Immature natural killer cell (primary cell): ENCODE data around the gene EPHA3. TPM values are rescaled to one million over a fixed set of nuclear protein-coding genes. Genes with fewer than 3 reads are reported as not detected.

Experiments
- DNase-seq, 3 donors: peaks; one replicate each; pipeline ENCODE4 v3.0.0; 2022; ENCODE audit warnings: mixed read lengths in 1 of 3
- H3K27ac Mint-ChIP-seq, 6 donors: one replicate each; pipeline ENCODE4 v1.8.0; 2020; ENCODE audit warnings: mixed read lengths in 6 of 6, mild to moderate bottlenecking in 5 of 6, inconsistent platforms in 4 of 6, moderate library complexity in 3 of 6
- H3K27me3 Mint-ChIP-seq, 3 donors: one replicate each; pipeline ENCODE4 v1.8.0; 2020 to 2021; ENCODE audit warnings: low read depth in 3 of 3, mild to moderate bottlenecking in 3 of 3, mixed read lengths in 3 of 3, moderate library complexity in 3 of 3, inconsistent platforms in 1 of 3
- H3K36me3 Mint-ChIP-seq, 3 donors: one replicate each; pipeline ENCODE4 v1.8.0; 2020; ENCODE audit warnings: mixed read lengths in 3 of 3, inconsistent platforms in 2 of 3, mild to moderate bottlenecking in 2 of 3
- H3K4me1 Mint-ChIP-seq, 2 donors: one replicate each; pipeline ENCODE4 v1.8.0; 2020; ENCODE audit warnings: inconsistent platforms in 2 of 2, mild to moderate bottlenecking in 2 of 2, mixed read lengths in 2 of 2, moderate library complexity in 1 of 2
- H3K4me3 Mint-ChIP-seq, 5 donors: one replicate each; pipeline ENCODE4 v1.8.0; 2020; ENCODE audit warnings: mild to moderate bottlenecking in 5 of 5, mixed read lengths in 5 of 5, inconsistent platforms in 3 of 5, moderate library complexity in 3 of 5
- H3K9me3 Mint-ChIP-seq, 6 donors: one replicate each; pipeline ENCODE4 v1.8.0; 2020; ENCODE audit warnings: mild to moderate bottlenecking in 6 of 6, mixed read lengths in 6 of 6, inconsistent platforms in 4 of 6, moderate library complexity in 3 of 6
- polyA plus RNA-seq, 3 donors: library from polyadenylated mRNA; unstranded; fragments of 300-500 nt; fragmentation: Illumina TruSeq; gene quantifications; one replicate each; pipeline ENCODE4 v1.2.3, GENCODE V29; 2021

Gene EPHA3
- polyA plus RNA-seq, 3 donors from 2014 or later, result not detected

- H3K27ac Mint-ChIP-seq, result no peak overlapping the region
- H3K9me3 Mint-ChIP-seq, result peaks cover 10 to 50% (median 18%) of the 10 kb centered on the region in 6 donors
- no peaks in the 10 kb centered on the region for H3K4me1 Mint-ChIP-seq
- no peaks in the 10 kb centered on the region for H3K36me3 Mint-ChIP-seq
- no peak overlapping the region for H3K4me3 Mint-ChIP-seq
- DNase-seq, result no peak
- H3K27me3 Mint-ChIP-seq, result peaks cover 0 to 2% (median 0%) of the 10 kb centered on the region in 3 donors
These were observed 114.5 kb downstream of the EPHA3 start for GRCh38 chr3:89221924-89222323.

GRCh38 chr3:89223188-89223587 lies 115.8 kb downstream of the EPHA3 start:
- DNase-seq, result no peak
- Mint-ChIP-seq H3K27me3 (peaks cover 0 to 1% (median 0%) of the 10 kb centered on the region in 3 donors), H3K4me3 (no peak overlapping the region), H3K36me3 (no peaks in the 10 kb centered on the region), H3K4me1 (no peaks in the 10 kb centered on the region), H3K27ac (no peak overlapping the region), H3K9me3 (peaks cover 12 to 48% (median 20%) of the 10 kb centered on the region in 6 donors)

DNA sequence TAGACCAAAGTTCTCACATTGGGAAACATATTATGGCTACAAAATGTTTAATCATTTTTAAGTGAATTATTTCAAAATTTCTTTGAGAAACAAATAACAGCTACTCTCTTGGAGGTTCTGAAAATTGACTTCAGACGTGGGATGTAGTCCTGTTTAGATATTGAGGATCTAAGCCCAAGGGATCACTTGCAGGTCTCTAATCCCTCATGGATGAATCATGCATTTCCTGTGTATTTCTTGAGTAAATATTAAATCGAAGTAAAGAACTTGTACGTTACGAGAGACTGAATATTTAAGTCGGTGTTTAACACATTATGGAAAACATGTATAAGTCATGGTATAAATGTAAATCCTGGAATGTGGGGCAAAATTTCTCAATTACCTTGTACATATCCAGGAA lies 119.8 kb downstream of the EPHA3 start:
- DNase-seq, result no peak
- Mint-ChIP-seq H3K36me3 (peaks cover 0 to 5% (median 0%) of the 10 kb centered on the region in 3 donors), H3K4me1 (no peaks in the 10 kb centered on the region), H3K4me3 (no peak overlapping the region), H3K27ac (no peak overlapping the region), H3K9me3 (peaks cover 11 to 33% (median 15%) of the 10 kb centered on the region in 6 donors), H3K27me3 (no peaks in the 10 kb centered on the region)

DNA sequence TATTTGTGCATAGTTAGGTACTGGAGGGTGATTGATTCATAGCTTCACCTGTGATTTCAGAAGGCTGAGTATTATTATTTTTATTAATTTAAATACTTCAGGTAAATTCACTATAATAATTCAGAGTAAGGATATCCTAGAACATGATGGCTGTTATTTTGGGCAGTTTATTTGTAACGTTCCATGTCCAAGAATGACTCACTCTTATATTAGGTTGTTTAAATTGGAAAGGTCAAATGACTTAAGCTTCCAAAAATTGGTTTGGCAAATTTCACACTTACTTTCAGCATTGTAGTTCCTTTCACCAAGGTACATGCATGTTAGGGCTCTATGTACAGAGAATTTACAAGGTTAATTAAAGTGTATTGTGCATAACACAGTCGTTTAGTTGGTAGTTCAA lies 120.2 kb downstream of the EPHA3 start:
- H3K27ac Mint-ChIP-seq, result no peak overlapping the region
- no peaks in the 10 kb centered on the region for H3K27me3 Mint-ChIP-seq
- no peak overlapping the region for H3K4me3 Mint-ChIP-seq
- no peak for DNase-seq
- no peaks in the 10 kb centered on the region for H3K4me1 Mint-ChIP-seq
- H3K36me3 Mint-ChIP-seq, result peaks cover 0 to 6% (median 0%) of the 10 kb centered on the region in 3 donors
- peaks cover 11 to 38% (median 16%) of the 10 kb centered on the region in 6 donors for H3K9me3 Mint-ChIP-seq

DNA sequence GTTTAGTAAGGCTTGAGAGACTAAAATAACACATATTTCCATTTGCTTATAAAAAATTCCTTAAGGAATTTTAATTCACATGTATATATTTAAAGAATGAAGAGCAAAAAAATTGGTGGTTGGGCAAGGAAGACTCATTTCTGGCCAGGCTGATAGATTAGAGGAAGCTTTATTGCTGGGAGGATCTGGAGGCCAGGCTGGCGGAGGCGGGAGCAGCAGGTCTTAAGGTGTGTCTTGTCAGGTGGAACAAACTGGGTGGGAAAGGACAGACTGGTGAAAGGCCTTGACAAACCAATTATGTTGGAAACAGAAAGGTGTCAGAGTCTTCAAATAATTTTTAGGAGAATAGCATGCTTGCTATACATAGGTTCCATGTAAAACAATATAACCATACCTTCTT lies 124.7 kb downstream of the EPHA3 start:
- H3K36me3 Mint-ChIP-seq, result peaks cover 0 to 12% (median 0%) of the 10 kb centered on the region in 3 donors
- H3K9me3 Mint-ChIP-seq, result peaks cover 12 to 39% (median 22%) of the 10 kb centered on the region in 6 donors
- no peak overlapping the region for H3K4me3 Mint-ChIP-seq
- DNase-seq, result no peak
- peaks cover 0 to 2% (median 1%) of the 10 kb centered on the region in 3 donors for H3K27me3 Mint-ChIP-seq
- no peak overlapping the region for H3K27ac Mint-ChIP-seq
- H3K4me1 Mint-ChIP-seq, result no peaks in the 10 kb centered on the region

GRCh38 chr3:89234620-89235019 lies 127.2 kb downstream of the EPHA3 start:
- Mint-ChIP-seq H3K9me3 (peaks cover 11 to 33% (median 22%) of the 10 kb centered on the region in 6 donors), H3K27ac (no peak overlapping the region), H3K4me1 (no peaks in the 10 kb centered on the region), H3K27me3 (peaks cover 0 to 2% (median 1%) of the 10 kb centered on the region in 3 donors), H3K4me3 (no peak overlapping the region), H3K36me3 (peaks cover 0 to 12% (median 0%) of the 10 kb centered on the region in 3 donors)
- no peak for DNase-seq

DNA sequence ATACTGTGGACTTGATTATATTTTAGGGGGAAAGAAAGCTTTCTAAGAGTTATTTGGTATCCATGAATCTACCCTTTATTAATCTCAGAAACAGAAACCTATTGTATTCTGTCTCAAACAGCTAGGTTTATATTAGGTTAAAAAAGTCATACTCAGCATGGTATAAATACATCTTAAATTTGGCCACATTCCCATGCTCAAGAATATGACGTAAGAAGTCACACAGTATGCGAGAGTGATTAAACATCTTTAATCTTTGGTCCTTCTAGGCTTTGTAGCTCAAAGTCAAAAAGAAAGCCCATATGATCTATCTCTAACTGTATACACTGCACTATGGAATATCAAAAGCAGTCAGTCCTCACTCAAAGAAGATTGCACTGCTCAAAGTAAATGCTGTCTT lies 131.4 kb downstream of the EPHA3 start:
- DNase-seq, result no peak
- peaks cover 0 to 1% (median 0%) of the 10 kb centered on the region in 3 donors for H3K36me3 Mint-ChIP-seq
- H3K4me3 Mint-ChIP-seq, result no peak overlapping the region
- no peaks in the 10 kb centered on the region for H3K27me3 Mint-ChIP-seq
- no peaks in the 10 kb centered on the region for H3K4me1 Mint-ChIP-seq
- H3K27ac Mint-ChIP-seq, result no peak overlapping the region
- H3K9me3 Mint-ChIP-seq, result peaks cover 5 to 20% (median 12%) of the 10 kb centered on the region in 6 donors

- H3K27ac Mint-ChIP-seq, result no peak overlapping the region
- no peak for DNase-seq
- no peaks in the 10 kb centered on the region for H3K27me3 Mint-ChIP-seq
- no peaks in the 10 kb centered on the region for H3K36me3 Mint-ChIP-seq
- H3K4me3 Mint-ChIP-seq, result no peak overlapping the region
- no peaks in the 10 kb centered on the region for H3K4me1 Mint-ChIP-seq
- peaks cover 5 to 18% (median 11%) of the 10 kb centered on the region in 6 donors for H3K9me3 Mint-ChIP-seq
These were observed 132.4 kb downstream of the EPHA3 start for GRCh38 chr3:89239774-89240173.

GRCh38 chr3:89245612-89246011 lies 138.2 kb downstream of the EPHA3 start:
- DNase-seq, result no peak
- H3K4me3 Mint-ChIP-seq, result no peak overlapping the region
- no peaks in the 10 kb centered on the region for H3K27me3 Mint-ChIP-seq
- H3K36me3 Mint-ChIP-seq, result no peaks in the 10 kb centered on the region
- no peaks in the 10 kb centered on the region for H3K4me1 Mint-ChIP-seq
- peaks cover 3 to 47% (median 17%) of the 10 kb centered on the region in 6 donors for H3K9me3 Mint-ChIP-seq
- H3K27ac Mint-ChIP-seq, result no peak overlapping the region

DNA sequence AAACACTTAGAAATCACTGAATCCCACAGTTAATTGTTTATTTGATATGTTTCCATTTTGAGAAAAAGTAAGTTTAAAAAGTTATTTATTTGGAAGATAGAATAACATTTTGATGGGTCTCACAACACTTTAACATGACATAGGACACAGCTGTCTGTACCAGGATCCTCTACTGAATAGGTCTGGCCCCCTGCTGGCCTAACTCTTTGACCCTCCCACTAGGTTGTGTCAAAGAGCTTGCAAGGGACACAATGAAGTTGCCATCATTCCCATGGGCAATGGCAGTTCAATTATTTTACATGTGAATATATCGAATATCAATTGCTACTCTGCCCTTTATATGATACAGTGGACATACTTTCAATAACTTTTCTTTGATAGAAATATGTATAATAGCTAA lies 138.9 kb downstream of the EPHA3 start:
- H3K4me3 Mint-ChIP-seq, result no peak overlapping the region
- H3K27ac Mint-ChIP-seq, result no peak overlapping the region
- no peaks in the 10 kb centered on the region for H3K36me3 Mint-ChIP-seq
- DNase-seq, result no peak
- peaks cover 3 to 52% (median 17%) of the 10 kb centered on the region in 6 donors for H3K9me3 Mint-ChIP-seq
- H3K4me1 Mint-ChIP-seq, result no peaks in the 10 kb centered on the region
- no peaks in the 10 kb centered on the region for H3K27me3 Mint-ChIP-seq

- Mint-ChIP-seq H3K36me3 (peaks cover 0 to 3% (median 0%) of the 10 kb centered on the region in 3 donors), H3K27me3 (peaks cover 0 to 2% (median 0%) of the 10 kb centered on the region in 3 donors), H3K9me3 (peaks cover 2 to 45% (median 11%) of the 10 kb centered on the region in 6 donors), H3K4me3 (no peak overlapping the region), H3K4me1 (no peaks in the 10 kb centered on the region), H3K27ac (no peak overlapping the region)
- no peak for DNase-seq
These were observed 143.3 kb downstream of the EPHA3 start for GRCh38 chr3:89250742-89251141.

DNA sequence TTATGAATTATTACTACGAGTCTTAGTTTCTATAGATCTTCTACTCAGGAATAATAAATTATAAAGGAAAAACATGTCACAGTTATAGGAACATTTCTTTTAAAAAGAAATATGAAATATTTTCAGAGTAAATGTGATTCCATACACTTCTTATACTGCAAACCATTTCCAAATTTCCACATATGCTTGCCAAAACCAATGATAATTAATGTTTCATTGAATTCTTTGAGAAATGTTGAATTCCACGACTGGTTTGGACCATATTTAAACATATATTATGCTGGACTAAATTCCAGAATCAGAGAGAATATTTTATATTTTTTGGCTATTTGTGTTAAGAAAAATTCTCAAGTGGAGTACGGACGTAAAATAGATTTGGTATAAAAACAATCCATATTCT lies 144.6 kb downstream of the EPHA3 start:
- Mint-ChIP-seq H3K4me3 (no peak overlapping the region), H3K9me3 (peaks cover 2 to 38% (median 11%) of the 10 kb centered on the region in 6 donors), H3K36me3 (peaks cover 0 to 3% (median 0%) of the 10 kb centered on the region in 3 donors), H3K27ac (no peak overlapping the region), H3K27me3 (peaks cover 0 to 2% (median 0%) of the 10 kb centered on the region in 3 donors), H3K4me1 (no peaks in the 10 kb centered on the region)
- no peak for DNase-seq

- Mint-ChIP-seq H3K27me3 (peaks cover 0 to 2% (median 0%) of the 10 kb centered on the region in 3 donors), H3K9me3 (peaks cover 2 to 35% (median 14%) of the 10 kb centered on the region in 6 donors), H3K4me3 (no peak overlapping the region), H3K4me1 (no peaks in the 10 kb centered on the region), H3K36me3 (peaks cover 0 to 3% (median 0%) of the 10 kb centered on the region in 3 donors), H3K27ac (no peak overlapping the region)
- no peak for DNase-seq
These were observed 145.4 kb downstream of the EPHA3 start for GRCh38 chr3:89252860-89253259.

DNA sequence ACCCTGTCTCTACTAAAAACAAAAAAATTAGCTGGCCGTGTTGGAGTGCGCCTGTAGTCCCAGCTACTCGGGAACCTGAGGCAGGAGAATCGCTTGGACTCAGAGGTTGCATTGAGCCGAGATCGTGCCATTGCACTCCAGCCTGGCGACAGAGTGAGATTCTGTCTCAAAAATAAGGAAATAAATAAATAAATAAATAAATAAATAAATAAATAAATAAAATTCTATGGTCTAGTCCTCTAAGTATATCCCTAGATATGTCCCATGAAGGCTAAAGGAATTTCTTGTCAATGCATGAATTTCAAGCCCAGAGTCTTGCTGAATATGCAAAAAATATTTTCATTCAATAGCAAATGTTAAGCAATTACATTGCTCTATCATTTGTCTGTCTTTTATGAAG lies 149.0 kb downstream of the EPHA3 start:
- Mint-ChIP-seq H3K9me3 (peaks cover 3 to 24% (median 10%) of the 10 kb centered on the region in 6 donors), H3K27ac (no peak overlapping the region), H3K4me1 (no peaks in the 10 kb centered on the region), H3K4me3 (no peak overlapping the region), H3K36me3 (peaks cover 0 to 3% (median 0%) of the 10 kb centered on the region in 3 donors), H3K27me3 (peaks cover 0 to 2% (median 0%) of the 10 kb centered on the region in 3 donors)
- no peak for DNase-seq

- Mint-ChIP-seq H3K36me3 (peaks cover 0 to 3% (median 0%) of the 10 kb centered on the region in 3 donors), H3K4me3 (no peak overlapping the region), H3K9me3 (peaks cover 3 to 24% (median 10%) of the 10 kb centered on the region in 6 donors), H3K4me1 (no peaks in the 10 kb centered on the region), H3K27me3 (peaks cover 0 to 2% (median 0%) of the 10 kb centered on the region in 3 donors), H3K27ac (no peak overlapping the region)
- no peak for DNase-seq
These were observed 149.5 kb downstream of the EPHA3 start for GRCh38 chr3:89256882-89257281.
